ENCODE data around the gene ZCCHC17.

GRCh38 chr1:31354283-31354682 lies 57.5 kb downstream of the ZCCHC17 start:
- TF ChIP-seq POLR2AphosphoS5 (IDR thresholded peaks at IDR 0.05) (no peak), CTCF (IDR thresholded peaks at IDR 0.05) (no peak), POLR2A (IDR thresholded peaks at IDR 0.05) (no peak), EP300 (IDR thresholded peaks at IDR 0.05) (no peak)

Measured in stomach (tissue), 4 donors.